ENCODE results near the gene RASA1. TPM values are rescaled to one million over a fixed set of nuclear protein-coding genes. Genes with fewer than 3 reads are reported as not detected.

RASA1 gene
- total RNA-seq, 4 donors from 2014 or later: 12.0 to 16.8 (median 12.2) TPM

GRCh38 chr5:87401626-87402025 is 133.9 kb downstream of the RASA1 start:
- intact Hi-C loops (cut with DNase I; ENCODE audit: low total_unique reads) (loop anchor here (5.0 kb wide), 1 partner anchor 329 kb away; no protein-coding TSS in a partner anchor), in situ Hi-C loops (cut with MboI; ENCODE audit: low sequenced_read_pairs in 4 of 4) (loop anchor here (10.0 to 25.0 kb wide), 4 partner anchors 137 to 1286 kb away; partner anchors contain the start of genes COX7C (in 4 of the 4) and RASA1 (in 1 of the 4))
- H3K36me3 ChIP-seq: peaks cover 0 to 89% of the 10 kb centered on the region in 2 donors
- H3K27me3 ChIP-seq: no peaks in the 10 kb centered on the region
- H3K27ac ChIP-seq: no peak overlapping the region
- DNase-seq (no peak), ATAC-seq (no peak)
- H3K4me1 ChIP-seq: peaks cover 0 to 7% of the 10 kb centered on the region in 2 donors
- H3K4me3 ChIP-seq: no peak overlapping the region
- H3K9me3 ChIP-seq: no peaks in the 10 kb centered on the region
- TF ChIP-seq POLR2A (IDR thresholded peaks at IDR 0.05) (no peak), CTCF (IDR thresholded peaks at IDR 0.05 in 4 of 5, conservative IDR thresholded peaks at IDR 0.05 in 1 of 5) (no peak)

GRCh38 chr5:87403409-87403808 is 135.7 kb downstream of the RASA1 start:
- in situ Hi-C loops (cut with MboI; ENCODE audit: low sequenced_read_pairs in 4 of 4): loop anchor here (10.0 to 25.0 kb wide), 4 partner anchors 139 to 1284 kb away; partner anchors contain the start of genes COX7C (in 4 of the 4) and RASA1 (in 1 of the 4)

GRCh38 chr5:87403899-87404298 is 136.2 kb downstream of the RASA1 start:
- Histone ChIP-seq H3K4me1 (peaks cover 0 to 7% of the 10 kb centered on the region in 2 donors), H3K27me3 (no peaks in the 10 kb centered on the region), H3K27ac (no peak overlapping the region), H3K4me3 (no peak overlapping the region), H3K9me3 (no peaks in the 10 kb centered on the region), H3K36me3 (peaks cover 0 to 89% of the 10 kb centered on the region in 2 donors)
- in situ Hi-C loops (cut with MboI; ENCODE audit: low sequenced_read_pairs in 4 of 4): loop anchor here (10.0 to 25.0 kb wide), 4 partner anchors 139 to 1283 kb away; partner anchors contain the start of genes COX7C (in 4 of the 4) and RASA1 (in 1 of the 4)
- no peak for ATAC-seq
- intact Hi-C loops (cut with DNase I; ENCODE audit: low total_unique reads): loop anchor here (5.0 kb wide), 1 partner anchor 332 kb away; no protein-coding TSS in a partner anchor
- no peak for TF ChIP-seq POLR2A (IDR thresholded peaks at IDR 0.05)
- TF ChIP-seq CTCF (IDR thresholded peaks at IDR 0.05 in 4 of 5, conservative IDR thresholded peaks at IDR 0.05 in 1 of 5): no peak
- DNase-seq: no peak

More at GRCh38 chr5:87403409-87403808, 135.7 kb downstream of the RASA1 start:
- no peak for DNase-seq
- intact Hi-C loops (cut with DNase I; ENCODE audit: low total_unique reads): loop anchor here (5.0 kb wide), 1 partner anchor 331 kb away; no protein-coding TSS in a partner anchor
- H3K36me3 ChIP-seq: peaks cover 0 to 89% of the 10 kb centered on the region in 2 donors
- no peaks in the 10 kb centered on the region for H3K27me3 ChIP-seq
- H3K4me3 ChIP-seq: no peak overlapping the region
- ATAC-seq: no peak
- TF ChIP-seq CTCF (IDR thresholded peaks at IDR 0.05 in 4 of 5, conservative IDR thresholded peaks at IDR 0.05 in 1 of 5) (no peak), POLR2A (IDR thresholded peaks at IDR 0.05) (no peak)
- H3K27ac ChIP-seq: no peak overlapping the region
- peaks cover 0 to 7% of the 10 kb centered on the region in 2 donors for H3K4me1 ChIP-seq
- H3K9me3 ChIP-seq: no peaks in the 10 kb centered on the region

GRCh38 chr5:87404359-87404758 is 136.7 kb downstream of the RASA1 start:
- intact Hi-C loops (cut with DNase I; ENCODE audit: low total_unique reads) (loop anchor here (5.0 kb wide), 1 partner anchor 332 kb away; no protein-coding TSS in a partner anchor), in situ Hi-C loops (cut with MboI; ENCODE audit: low sequenced_read_pairs in 4 of 4) (loop anchor here (10.0 to 25.0 kb wide), 4 partner anchors 140 to 1283 kb away; partner anchors contain the start of genes COX7C (in 4 of the 4) and RASA1 (in 1 of the 4))
- Histone ChIP-seq H3K4me1 (peaks cover 0 to 7% of the 10 kb centered on the region in 2 donors), H3K36me3 (peaks cover 0 to 89% of the 10 kb centered on the region in 2 donors), H3K27ac (no peak overlapping the region), H3K27me3 (no peaks in the 10 kb centered on the region), H3K9me3 (no peaks in the 10 kb centered on the region), H3K4me3 (no peak overlapping the region)
- TF ChIP-seq POLR2A (IDR thresholded peaks at IDR 0.05) (no peak), CTCF (IDR thresholded peaks at IDR 0.05 in 4 of 5, conservative IDR thresholded peaks at IDR 0.05 in 1 of 5) (no peak)
- no peak for DNase-seq
- no peak for ATAC-seq

All from gastrocnemius medialis (tissue), 4 donors.